ENCODE measurements around the gene GM2A. TPM values are rescaled to one million over a fixed set of nuclear protein-coding genes. Genes with fewer than 3 reads are reported as not detected.

The GM2A gene
- total and polyA plus RNA-seq, 2 of the 13 experiments (the other 11 are each of a cell fraction or from before 2014, with no cell fraction given) = 14.6 to 29.6 TPM

DNA sequence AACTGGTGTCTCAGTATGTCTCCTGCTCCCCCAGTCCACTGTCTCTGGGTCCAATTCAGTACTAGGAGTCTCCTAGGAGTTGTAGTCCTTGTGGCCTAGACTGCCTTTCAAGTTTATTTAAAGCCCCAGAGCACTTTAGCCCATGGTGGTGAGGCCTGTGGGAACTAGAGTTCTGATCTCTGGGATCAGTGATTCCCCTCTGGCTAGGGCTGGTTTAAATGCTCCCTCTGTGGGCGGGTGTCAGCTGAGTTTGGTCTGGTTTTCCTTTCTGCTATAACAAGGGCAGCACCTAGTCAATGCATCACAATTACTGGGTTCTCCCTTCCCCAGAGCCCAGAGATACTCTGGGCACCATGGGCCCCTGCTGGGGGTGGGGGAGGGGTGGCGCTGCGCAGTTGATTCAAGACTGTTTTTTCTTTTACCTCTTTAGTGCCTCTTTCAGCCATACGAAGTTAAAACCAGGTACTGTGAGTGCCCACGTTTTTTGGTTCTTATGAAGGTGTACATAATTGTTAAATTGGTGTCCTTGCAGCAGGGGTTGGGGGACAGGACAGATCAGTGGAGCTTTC, 59.9 kb downstream of the GM2A start (continued):
- TF ChIP-seq, protein P1, sequence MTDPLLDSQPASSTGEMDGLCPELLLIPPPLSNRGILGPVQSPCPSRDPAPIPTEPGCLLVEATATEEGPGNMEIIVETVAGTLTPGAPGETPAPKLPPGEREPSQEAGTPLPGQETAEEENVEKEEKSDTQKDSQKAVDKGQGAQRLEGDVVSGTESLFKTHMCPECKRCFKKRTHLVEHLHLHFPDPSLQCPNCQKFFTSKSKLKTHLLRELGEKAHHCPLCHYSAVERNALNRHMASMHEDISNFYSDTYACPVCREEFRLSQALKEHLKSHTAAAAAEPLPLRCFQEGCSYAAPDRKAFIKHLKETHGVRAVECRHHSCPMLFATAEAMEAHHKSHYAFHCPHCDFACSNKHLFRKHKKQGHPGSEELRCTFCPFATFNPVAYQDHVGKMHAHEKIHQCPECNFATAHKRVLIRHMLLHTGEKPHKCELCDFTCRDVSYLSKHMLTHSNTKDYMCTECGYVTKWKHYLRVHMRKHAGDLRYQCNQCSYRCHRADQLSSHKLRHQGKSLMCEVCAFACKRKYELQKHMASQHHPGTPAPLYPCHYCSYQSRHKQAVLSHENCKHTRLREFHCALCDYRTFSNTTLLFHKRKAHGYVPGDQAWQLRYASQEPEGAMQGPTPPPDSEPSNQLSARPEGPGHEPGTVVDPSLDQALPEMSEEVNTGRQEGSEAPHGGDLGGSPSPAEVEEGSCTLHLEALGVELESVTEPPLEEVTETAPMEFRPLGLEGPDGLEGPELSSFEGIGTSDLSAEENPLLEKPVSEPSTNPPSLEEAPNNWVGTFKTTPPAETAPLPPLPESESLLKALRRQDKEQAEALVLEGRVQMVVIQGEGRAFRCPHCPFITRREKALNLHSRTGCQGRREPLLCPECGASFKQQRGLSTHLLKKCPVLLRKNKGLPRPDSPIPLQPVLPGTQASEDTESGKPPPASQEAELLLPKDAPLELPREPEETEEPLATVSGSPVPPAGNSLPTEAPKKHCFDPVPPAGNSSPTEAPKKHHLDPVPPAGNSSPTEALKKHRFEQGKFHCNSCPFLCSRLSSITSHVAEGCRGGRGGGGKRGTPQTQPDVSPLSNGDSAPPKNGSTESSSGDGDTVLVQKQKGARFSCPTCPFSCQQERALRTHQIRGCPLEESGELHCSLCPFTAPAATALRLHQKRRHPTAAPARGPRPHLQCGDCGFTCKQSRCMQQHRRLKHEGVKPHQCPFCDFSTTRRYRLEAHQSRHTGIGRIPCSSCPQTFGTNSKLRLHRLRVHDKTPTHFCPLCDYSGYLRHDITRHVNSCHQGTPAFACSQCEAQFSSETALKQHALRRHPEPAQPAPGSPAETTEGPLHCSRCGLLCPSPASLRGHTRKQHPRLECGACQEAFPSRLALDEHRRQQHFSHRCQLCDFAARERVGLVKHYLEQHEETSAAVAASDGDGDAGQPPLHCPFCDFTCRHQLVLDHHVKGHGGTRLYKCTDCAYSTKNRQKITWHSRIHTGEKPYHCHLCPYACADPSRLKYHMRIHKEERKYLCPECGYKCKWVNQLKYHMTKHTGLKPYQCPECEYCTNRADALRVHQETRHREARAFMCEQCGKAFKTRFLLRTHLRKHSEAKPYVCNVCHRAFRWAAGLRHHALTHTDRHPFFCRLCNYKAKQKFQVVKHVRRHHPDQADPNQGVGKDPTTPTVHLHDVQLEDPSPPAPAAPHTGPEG (CRISPR knock-in tag; IDR thresholded peaks at IDR 0.05) = no peak
- no peak for TF ChIP-seq SRSF4 (IDR thresholded peaks at IDR 0.05; ENCODE audit: low read depth, low read length, poor library complexity, severe bottlenecking)
- TF ChIP-seq, protein P2, sequence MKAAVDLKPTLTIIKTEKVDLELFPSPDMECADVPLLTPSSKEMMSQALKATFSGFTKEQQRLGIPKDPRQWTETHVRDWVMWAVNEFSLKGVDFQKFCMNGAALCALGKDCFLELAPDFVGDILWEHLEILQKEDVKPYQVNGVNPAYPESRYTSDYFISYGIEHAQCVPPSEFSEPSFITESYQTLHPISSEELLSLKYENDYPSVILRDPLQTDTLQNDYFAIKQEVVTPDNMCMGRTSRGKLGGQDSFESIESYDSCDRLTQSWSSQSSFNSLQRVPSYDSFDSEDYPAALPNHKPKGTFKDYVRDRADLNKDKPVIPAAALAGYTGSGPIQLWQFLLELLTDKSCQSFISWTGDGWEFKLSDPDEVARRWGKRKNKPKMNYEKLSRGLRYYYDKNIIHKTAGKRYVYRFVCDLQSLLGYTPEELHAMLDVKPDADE (CRISPR knock-in tag; IDR thresholded peaks at IDR 0.05) = no peak
- no peak for TF ChIP-seq ZNF318 (CRISPR knock-in tag; IDR thresholded peaks at IDR 0.05)
- no peak for TF ChIP-seq ZNF136 (CRISPR knock-in tag; IDR thresholded peaks at IDR 0.05; ENCODE audit: low read depth)
- TF ChIP-seq, protein P3, sequence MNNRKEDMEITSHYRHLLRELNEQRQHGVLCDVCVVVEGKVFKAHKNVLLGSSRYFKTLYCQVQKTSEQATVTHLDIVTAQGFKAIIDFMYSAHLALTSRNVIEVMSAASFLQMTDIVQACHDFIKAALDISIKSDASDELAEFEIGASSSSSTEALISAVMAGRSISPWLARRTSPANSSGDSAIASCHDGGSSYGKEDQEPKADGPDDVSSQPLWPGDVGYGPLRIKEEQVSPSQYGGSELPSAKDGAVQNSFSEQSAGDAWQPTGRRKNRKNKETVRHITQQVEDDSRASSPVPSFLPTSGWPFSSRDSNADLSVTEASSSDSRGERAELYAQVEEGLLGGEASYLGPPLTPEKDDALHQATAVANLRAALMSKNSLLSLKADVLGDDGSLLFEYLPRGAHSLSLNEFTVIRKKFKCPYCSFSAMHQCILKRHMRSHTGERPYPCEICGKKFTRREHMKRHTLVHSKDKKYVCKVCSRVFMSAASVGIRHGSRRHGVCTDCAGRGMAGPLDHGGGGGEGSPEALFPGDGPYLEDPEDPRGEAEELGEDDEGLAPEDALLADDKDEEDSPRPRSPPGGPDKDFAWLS (CRISPR knock-in tag; IDR thresholded peaks at IDR 0.05; ENCODE audit: borderline replicate concordance) = no peak
